ENCODE results near the gene RAMACL.

Gene RAMACL

DNA sequence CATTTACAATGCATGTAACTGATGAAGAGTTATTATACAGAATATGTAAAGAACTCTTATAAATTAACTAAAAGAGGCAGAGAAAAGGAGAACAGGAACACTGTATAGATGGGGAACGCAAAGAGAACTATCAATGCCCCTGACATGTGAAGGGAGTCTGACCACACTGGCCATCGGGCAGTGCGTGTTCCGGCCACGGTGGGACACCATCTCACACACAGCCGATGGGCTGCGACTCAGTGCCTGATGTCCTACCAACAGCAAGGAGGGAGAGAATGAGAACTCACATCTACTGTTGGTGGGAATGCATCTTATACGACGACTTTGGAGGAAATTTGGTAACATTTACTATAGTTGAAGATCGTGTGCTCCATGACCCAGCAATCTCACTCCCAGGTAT is 15.5 kb upstream of the RAMACL start:
- Histone ChIP-seq H3K27me3 (replicated peaks in 2 of 5; ENCODE audit: control insufficient read depth in 4 of 5, insufficient read depth in 5 of 5, low read length in 4 of 5) (no peaks in the 10 kb centered on the region), H3K36me3 (ENCODE audit: control insufficient read depth in 4 of 4, insufficient read depth in 4 of 4, low read length in 3 of 4) (no peaks in the 10 kb centered on the region), H3K27ac (ENCODE audit: insufficient read depth in 1 of 2, low read depth in 1 of 2, low read length in 2 of 2, poor library complexity in 1 of 2, severe bottlenecking in 2 of 2) (no peak overlapping the region), H3K4me1 (ENCODE audit: control extremely low read depth in 1 of 4, control insufficient read depth in 4 of 4, insufficient read depth in 4 of 4, low read length in 3 of 4) (peaks cover 0 to 28% (median 12%) of the 10 kb centered on the region in 4 experiments), H3K9me3 (ENCODE audit: control extremely low read depth in 1 of 5, control insufficient read depth in 4 of 5, insufficient read depth in 2 of 5, low read depth in 1 of 5, low read length in 4 of 5) (peaks cover 0 to 10% (median 0%) of the 10 kb centered on the region in 5 experiments), H3K4me3 (ENCODE audit: control insufficient read depth in 1 of 7, extremely low read depth in 1 of 7, insufficient read depth in 4 of 7, low read depth in 2 of 7, low read length in 6 of 7) (no peak overlapping the region)
- ChIA-PET POLR2A (no interaction called here), CTCF (interaction anchor here (2.5 kb wide), 1 partner anchor 11 kb away, joined by 13 read pairs; no protein-coding TSS in a partner anchor)
- WGBS (ENCODE audit: insufficient coverage), result 100% methylated on average over 6 of the region's 10 CpGs
- no peak for DNase-seq

DNA sequence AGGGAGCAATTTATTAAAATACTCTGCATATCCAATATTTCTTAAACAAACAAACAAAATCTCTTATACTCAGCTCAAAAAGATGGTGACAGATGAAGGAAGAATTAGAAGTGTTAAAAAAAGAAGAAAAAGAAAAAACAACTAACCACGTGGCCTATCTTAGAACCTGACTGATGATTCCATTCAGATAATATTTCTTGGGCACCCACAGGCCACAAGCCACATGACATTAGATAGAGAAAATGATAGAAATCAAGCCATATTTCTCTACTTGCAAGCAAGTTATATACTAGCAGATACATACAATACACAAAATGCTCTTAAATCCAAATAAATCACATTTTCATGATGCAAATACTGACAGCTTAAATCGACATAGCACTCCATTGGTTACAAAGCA is 14.5 kb upstream of the RAMACL start:
- WGBS (ENCODE audit: insufficient coverage), result no CpG with 5 or more reads among the region's 2 CpGs
- Histone ChIP-seq H3K9me3 (ENCODE audit: control extremely low read depth in 1 of 5, control insufficient read depth in 4 of 5, insufficient read depth in 2 of 5, low read depth in 1 of 5, low read length in 4 of 5) (peaks cover 0 to 10% (median 0%) of the 10 kb centered on the region in 5 experiments), H3K36me3 (ENCODE audit: control insufficient read depth in 4 of 4, insufficient read depth in 4 of 4, low read length in 3 of 4) (no peaks in the 10 kb centered on the region), H3K4me3 (ENCODE audit: control insufficient read depth in 1 of 7, extremely low read depth in 1 of 7, insufficient read depth in 4 of 7, low read depth in 2 of 7, low read length in 6 of 7) (no peak overlapping the region), H3K27me3 (replicated peaks in 2 of 5; ENCODE audit: control insufficient read depth in 4 of 5, insufficient read depth in 5 of 5, low read length in 4 of 5) (no peaks in the 10 kb centered on the region), H3K4me1 (ENCODE audit: control extremely low read depth in 1 of 4, control insufficient read depth in 4 of 4, insufficient read depth in 4 of 4, low read length in 3 of 4) (peaks cover 0 to 28% (median 12%) of the 10 kb centered on the region in 4 experiments), H3K27ac (ENCODE audit: insufficient read depth in 1 of 2, low read depth in 1 of 2, low read length in 2 of 2, poor library complexity in 1 of 2, severe bottlenecking in 2 of 2) (no peak overlapping the region)
- peak in 1 of 3 donors; percentile 15 for DNase-seq
- ChIA-PET POLR2A (no interaction called here), CTCF (interaction anchor here (0.7 to 1.3 kb wide), 3 partner anchors 13 to 163 kb away, joined by 3 to 4 read pairs (median 3); no protein-coding TSS in a partner anchor)

DNA sequence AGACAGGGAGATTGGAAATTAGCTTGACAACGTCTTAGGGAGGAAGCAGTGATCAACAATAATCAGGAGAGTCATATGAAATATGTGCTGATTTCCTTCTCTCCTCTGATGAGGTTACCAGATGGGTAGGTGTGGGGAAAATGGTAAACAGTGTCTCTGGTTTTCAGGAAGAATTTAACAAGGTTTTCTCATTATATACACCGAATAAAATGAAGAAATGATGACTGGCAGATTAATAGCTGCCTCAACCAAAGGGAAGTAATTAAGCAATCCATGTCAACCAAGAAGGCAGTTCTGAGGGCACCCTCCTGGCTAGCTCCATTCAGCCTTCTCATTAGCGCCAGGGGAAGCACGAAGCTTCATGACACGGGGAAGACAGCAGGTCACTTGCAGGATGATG is 12.7 kb upstream of the RAMACL start:
- CTCF ChIA-PET, result no interaction called here
- no peak overlapping the region for H3K4me3 ChIP-seq (ENCODE audit: control insufficient read depth in 1 of 7, extremely low read depth in 1 of 7, insufficient read depth in 4 of 7, low read depth in 2 of 7, low read length in 6 of 7)
- POLR2A ChIA-PET, result interaction anchor here (1.5 kb wide), 1 partner anchor 28 kb away, joined by 4 read pairs; the partner anchor contains the start of gene RPS6KA2
- H3K36me3 ChIP-seq (ENCODE audit: control insufficient read depth in 4 of 4, insufficient read depth in 4 of 4, low read length in 3 of 4), result no peaks in the 10 kb centered on the region
- H3K9me3 ChIP-seq (ENCODE audit: control extremely low read depth in 1 of 5, control insufficient read depth in 4 of 5, insufficient read depth in 2 of 5, low read depth in 1 of 5, low read length in 4 of 5), result peaks cover 0 to 10% (median 0%) of the 10 kb centered on the region in 5 experiments
- whole genome bisulfite sequencing (ENCODE audit: insufficient coverage), result 0% methylated on average over 3 of the region's 5 CpGs
- peak in 2 of 3 donors; percentile 32 to 33 for DNase-seq
- H3K27me3 ChIP-seq (replicated peaks in 2 of 5; ENCODE audit: control insufficient read depth in 4 of 5, insufficient read depth in 5 of 5, low read length in 4 of 5), result no peaks in the 10 kb centered on the region
- H3K27ac ChIP-seq (ENCODE audit: insufficient read depth in 1 of 2, low read depth in 1 of 2, low read length in 2 of 2, poor library complexity in 1 of 2, severe bottlenecking in 2 of 2), result no peak overlapping the region
- H3K4me1 ChIP-seq (ENCODE audit: control extremely low read depth in 1 of 4, control insufficient read depth in 4 of 4, insufficient read depth in 4 of 4, low read length in 3 of 4), result peaks cover 0 to 28% (median 12%) of the 10 kb centered on the region in 4 experiments

DNA sequence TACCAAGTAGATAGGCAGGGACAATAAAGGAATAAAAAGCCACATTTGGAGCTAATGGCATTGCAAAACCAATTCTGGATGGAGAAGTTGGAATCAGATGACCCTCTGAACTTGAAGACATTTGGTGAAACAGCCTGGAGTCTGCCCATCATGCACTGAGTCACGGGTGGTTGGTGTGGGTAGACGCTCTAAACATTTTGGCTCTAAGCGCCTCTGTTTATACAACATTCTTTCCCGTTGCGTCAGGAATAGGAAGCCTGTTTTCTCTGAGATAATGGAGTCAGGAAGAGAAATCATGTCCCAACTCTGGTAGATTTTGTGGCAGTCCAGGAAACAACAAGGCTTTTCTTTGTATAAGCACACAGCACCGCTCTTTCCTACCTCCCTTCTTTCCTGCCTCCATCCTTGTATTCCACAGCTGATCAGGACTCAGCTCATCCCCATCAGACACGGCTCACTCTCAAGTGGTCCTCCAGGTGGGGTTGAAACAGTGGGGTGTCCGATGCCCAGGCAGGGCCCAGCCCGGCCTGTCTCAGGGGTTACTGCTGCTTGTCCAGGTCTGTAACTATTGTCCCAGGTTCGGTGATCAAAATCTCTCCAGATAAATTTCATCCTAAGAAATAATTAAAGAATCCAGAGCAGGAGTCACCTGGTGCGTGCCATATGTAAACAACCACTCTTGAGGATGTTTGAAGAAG is 12.1 kb upstream of the RAMACL start:
- H3K27me3 ChIP-seq (replicated peaks in 2 of 5; ENCODE audit: control insufficient read depth in 4 of 5, insufficient read depth in 5 of 5, low read length in 4 of 5), result no peaks in the 10 kb centered on the region
- peaks cover 0 to 28% (median 12%) of the 10 kb centered on the region in 4 experiments for H3K4me1 ChIP-seq (ENCODE audit: control extremely low read depth in 1 of 4, control insufficient read depth in 4 of 4, insufficient read depth in 4 of 4, low read length in 3 of 4)
- H3K4me3 ChIP-seq (ENCODE audit: control insufficient read depth in 1 of 7, extremely low read depth in 1 of 7, insufficient read depth in 4 of 7, low read depth in 2 of 7, low read length in 6 of 7), result peak overlapping the region in 2 of 7 experiments; percentile 17 to 29
- H3K27ac ChIP-seq (ENCODE audit: insufficient read depth in 1 of 2, low read depth in 1 of 2, low read length in 2 of 2, poor library complexity in 1 of 2, severe bottlenecking in 2 of 2), result no peak overlapping the region
- no peaks in the 10 kb centered on the region for H3K36me3 ChIP-seq (ENCODE audit: control insufficient read depth in 4 of 4, insufficient read depth in 4 of 4, low read length in 3 of 4)
- ChIA-PET POLR2A (interaction anchor here (1.5 to 1.7 kb wide), 2 partner anchors 10 to 29 kb away, joined by 4 read pairs; partner anchors contain the start of gene RPS6KA2), CTCF (no interaction called here)
- peaks cover 0 to 10% (median 0%) of the 10 kb centered on the region in 5 experiments for H3K9me3 ChIP-seq (ENCODE audit: control extremely low read depth in 1 of 5, control insufficient read depth in 4 of 5, insufficient read depth in 2 of 5, low read depth in 1 of 5, low read length in 4 of 5)
- WGBS (ENCODE audit: insufficient coverage), result 40% methylated on average over 10 of the region's 11 CpGs
- peak; percentile 67 to 77 (median 72) for DNase-seq

DNA sequence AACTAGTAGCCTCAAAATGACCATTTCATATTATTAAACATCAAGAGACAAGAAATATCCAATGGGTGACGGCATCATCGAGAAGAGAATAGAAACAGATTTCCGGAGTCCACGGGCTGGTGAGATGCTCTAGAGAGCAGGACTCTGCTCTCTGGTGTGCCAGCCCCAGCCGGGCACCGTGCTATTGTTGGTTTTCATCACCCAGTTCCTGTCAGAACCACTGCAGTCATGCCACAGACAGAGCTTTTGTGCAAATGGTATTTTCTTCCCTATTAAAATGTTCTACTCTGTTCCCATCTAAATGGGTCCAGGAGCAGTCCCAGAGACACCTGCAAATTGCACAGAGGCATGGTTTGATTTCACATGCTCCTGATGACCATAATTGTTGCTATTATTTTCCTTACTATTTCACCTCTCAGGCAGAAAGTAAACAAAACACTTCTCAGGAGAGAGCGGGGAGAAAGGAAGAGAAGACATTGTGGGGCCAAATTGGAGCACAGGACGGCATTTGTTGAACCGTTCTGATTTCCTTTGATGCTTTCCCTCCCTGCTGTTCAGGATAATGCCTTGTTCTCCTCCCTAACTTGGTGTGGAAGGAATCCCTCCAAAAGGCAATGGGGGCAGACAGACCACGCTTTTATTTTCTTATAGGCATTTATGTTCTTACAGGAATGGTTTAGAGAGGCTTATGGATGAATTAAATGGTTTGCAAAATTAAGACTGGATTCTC is 11.4 kb upstream of the RAMACL start:
- WGBS (ENCODE audit: insufficient coverage), result 59% methylated on average over 8 of the region's 10 CpGs
- DNase-seq, result peak in 2 of 3 donors; percentile 15 to 27
- CTCF ChIA-PET, result interaction anchor here (1.0 kb wide), 1 partner anchor 121 kb away, joined by 3 read pairs; no protein-coding TSS in a partner anchor
- Histone ChIP-seq H3K27ac (ENCODE audit: insufficient read depth in 1 of 2, low read depth in 1 of 2, low read length in 2 of 2, poor library complexity in 1 of 2, severe bottlenecking in 2 of 2) (no peak overlapping the region), H3K9me3 (ENCODE audit: control extremely low read depth in 1 of 5, control insufficient read depth in 4 of 5, insufficient read depth in 2 of 5, low read depth in 1 of 5, low read length in 4 of 5) (peaks cover 0 to 7% (median 0%) of the 10 kb centered on the region in 5 experiments), H3K36me3 (ENCODE audit: control insufficient read depth in 4 of 4, insufficient read depth in 4 of 4, low read length in 3 of 4) (no peaks in the 10 kb centered on the region), H3K27me3 (replicated peaks in 2 of 5; ENCODE audit: control insufficient read depth in 4 of 5, insufficient read depth in 5 of 5, low read length in 4 of 5) (no peaks in the 10 kb centered on the region), H3K4me1 (ENCODE audit: control extremely low read depth in 1 of 4, control insufficient read depth in 4 of 4, insufficient read depth in 4 of 4, low read length in 3 of 4) (peaks cover 0 to 28% (median 12%) of the 10 kb centered on the region in 4 experiments), H3K4me3 (ENCODE audit: control insufficient read depth in 1 of 7, extremely low read depth in 1 of 7, insufficient read depth in 4 of 7, low read depth in 2 of 7, low read length in 6 of 7) (no peak overlapping the region)
- POLR2A ChIA-PET, result interaction anchor here (1.7 kb wide), 1 partner anchor 9 kb away, joined by 4 read pairs; no protein-coding TSS in a partner anchor

DNA sequence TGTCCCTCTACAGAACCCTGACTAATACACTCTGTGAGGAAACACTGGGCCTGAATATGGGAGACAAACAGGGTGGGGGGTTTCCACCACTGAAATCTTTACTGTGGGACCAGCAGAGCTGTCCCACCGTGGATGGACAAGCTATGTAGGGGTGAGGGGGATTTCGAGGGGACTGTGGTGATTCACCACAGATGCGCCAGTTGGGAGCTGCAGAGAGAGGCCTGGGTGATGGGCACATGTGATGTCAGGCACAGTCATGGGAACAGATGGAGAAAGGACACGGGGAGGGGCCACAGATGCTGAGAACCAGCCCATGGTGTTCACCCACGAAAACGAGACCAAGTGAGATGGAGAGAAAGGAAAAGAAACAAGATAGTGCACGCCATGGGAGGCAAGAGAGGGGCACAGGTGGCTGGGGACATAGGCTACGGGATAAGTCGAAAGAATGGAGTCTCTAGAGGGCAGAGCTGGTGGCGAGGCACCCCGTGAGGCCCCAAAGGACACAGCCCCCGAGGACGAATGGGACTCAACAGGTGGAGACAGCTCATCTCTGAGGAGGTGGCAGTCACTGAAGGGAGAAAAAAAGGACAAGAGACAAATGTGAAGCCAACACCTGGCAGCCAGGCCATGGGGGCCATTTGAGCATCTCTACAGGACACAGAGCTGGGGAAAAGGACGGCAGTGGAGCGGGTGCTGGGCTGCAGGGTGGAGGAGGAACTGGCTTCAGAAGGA is 10.5 kb upstream of the RAMACL start:
- no peak overlapping the region for H3K4me3 ChIP-seq (ENCODE audit: control insufficient read depth in 1 of 7, extremely low read depth in 1 of 7, insufficient read depth in 4 of 7, low read depth in 2 of 7, low read length in 6 of 7)
- H3K27ac ChIP-seq (ENCODE audit: insufficient read depth in 1 of 2, low read depth in 1 of 2, low read length in 2 of 2, poor library complexity in 1 of 2, severe bottlenecking in 2 of 2), result no peak overlapping the region
- peaks cover 0 to 28% (median 12%) of the 10 kb centered on the region in 4 experiments for H3K4me1 ChIP-seq (ENCODE audit: control extremely low read depth in 1 of 4, control insufficient read depth in 4 of 4, insufficient read depth in 4 of 4, low read length in 3 of 4)
- no peak for DNase-seq
- no peaks in the 10 kb centered on the region for H3K9me3 ChIP-seq (ENCODE audit: control extremely low read depth in 1 of 5, control insufficient read depth in 4 of 5, insufficient read depth in 2 of 5, low read depth in 1 of 5, low read length in 4 of 5)
- ChIA-PET POLR2A (interaction anchor here (1.7 kb wide), 1 partner anchor 8 kb away, joined by 4 read pairs; no protein-coding TSS in a partner anchor), CTCF (interaction anchor here (1.0 kb wide), 1 partner anchor 122 kb away, joined by 3 read pairs; no protein-coding TSS in a partner anchor)
- no peaks in the 10 kb centered on the region for H3K27me3 ChIP-seq (replicated peaks in 2 of 5; ENCODE audit: control insufficient read depth in 4 of 5, insufficient read depth in 5 of 5, low read length in 4 of 5)
- 93% methylated on average over 15 of the region's 15 CpGs for WGBS (ENCODE audit: insufficient coverage)
- no peaks in the 10 kb centered on the region for H3K36me3 ChIP-seq (ENCODE audit: control insufficient read depth in 4 of 4, insufficient read depth in 4 of 4, low read length in 3 of 4)

Data from common myeloid progenitor, CD34-positive (primary cell).